RKO (cell line): ENCODE results near the gene CAMK2A.
A peak's percentile ranks its signal among the peaks of the same experiment; 100 is the strongest.

Experiments used
- DNase-seq: peaks from one replicate; pipeline ENCODE4 v3.0.0-alpha.2; 2016; ENCODE audit warnings: low spot score

Gene CAMK2A

DNA sequence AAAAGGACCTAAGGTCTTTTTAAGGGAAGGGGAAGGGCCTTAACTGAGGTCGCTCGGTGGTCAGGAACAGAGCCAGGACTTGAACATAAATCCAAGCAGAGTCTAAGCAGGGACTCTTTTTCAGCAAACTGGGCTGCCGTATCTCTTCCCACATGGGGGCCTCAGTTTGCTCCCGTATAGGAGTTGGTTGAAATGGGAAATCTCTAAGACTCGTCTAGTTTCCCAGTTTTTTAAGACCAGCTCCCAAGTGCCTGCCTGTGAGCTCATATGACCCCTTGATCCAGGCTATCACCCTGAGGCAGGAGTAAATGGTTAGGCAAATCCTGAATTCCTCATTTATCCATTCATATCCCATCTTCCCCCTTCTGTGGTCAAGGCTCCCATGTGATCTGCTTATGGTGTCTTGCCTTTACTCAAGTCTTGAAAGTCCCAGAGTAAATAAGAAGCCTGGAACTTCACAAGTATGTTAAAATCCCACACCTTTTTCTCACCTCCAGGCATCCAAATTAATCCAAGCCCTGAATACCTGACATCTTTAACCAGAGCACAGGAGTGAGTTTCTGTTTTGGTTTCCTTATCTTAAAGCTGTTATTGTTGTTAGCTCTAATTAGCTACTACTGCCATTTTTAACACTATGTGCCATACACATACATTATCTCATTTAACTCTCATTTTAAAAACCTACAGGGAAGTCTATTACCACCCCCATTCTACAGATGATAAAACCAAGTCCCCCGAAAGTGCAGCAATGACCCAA is 10.2 kb upstream of the CAMK2A start:
- DNase-seq = no peak

GRCh38 chr5:150298701-150299451 is 9.3 kb upstream of the CAMK2A start:
- DNase-seq = peak; percentile 39

GRCh38 chr5:150297934-150298595 is 8.5 kb upstream of the CAMK2A start:
- DNase-seq = no peak

GRCh38 chr5:150297236-150297890 is 7.8 kb upstream of the CAMK2A start:
- DNase-seq = no peak

GRCh38 chr5:150296496-150296895 is 6.9 kb upstream of the CAMK2A start:
- DNase-seq = no peak

DNA sequence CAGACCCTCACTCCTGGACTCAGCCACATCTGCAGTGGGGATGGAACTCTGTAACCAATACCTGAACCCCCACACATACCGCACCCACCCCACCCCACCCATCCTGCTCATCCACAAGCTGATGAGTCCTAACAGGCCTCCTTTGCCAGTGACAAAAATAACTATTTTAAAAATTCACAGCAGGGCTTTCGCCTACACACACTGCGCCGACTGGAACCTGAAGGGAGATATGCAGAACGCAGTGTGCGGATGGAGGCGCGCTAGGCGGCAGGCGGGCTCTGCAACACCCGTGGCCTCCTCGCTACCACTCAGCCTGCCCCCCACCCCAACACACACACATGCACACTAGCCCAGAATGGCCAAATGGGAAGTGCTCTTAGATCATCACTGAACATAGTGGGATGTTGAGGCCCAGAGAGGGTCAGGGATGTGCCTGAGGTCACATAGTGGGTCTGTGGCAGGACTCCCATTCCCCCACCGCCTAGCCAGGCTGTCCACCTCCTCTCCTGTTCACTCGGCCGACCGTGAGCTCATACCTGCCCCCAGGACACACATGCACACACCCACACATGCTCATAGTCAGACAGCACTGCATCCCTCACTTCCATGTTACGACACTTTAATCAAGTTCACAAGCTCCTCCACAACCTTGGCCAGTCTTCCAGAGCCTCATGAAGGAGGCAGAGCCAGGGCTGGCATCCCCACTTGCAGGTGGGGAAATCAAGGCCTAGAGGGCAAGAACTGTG is 6.3 kb upstream of the CAMK2A start:
- no peak for DNase-seq

GRCh38 chr5:150295172-150295634 is 5.6 kb upstream of the CAMK2A start:
- DNase-seq = no peak

DNA sequence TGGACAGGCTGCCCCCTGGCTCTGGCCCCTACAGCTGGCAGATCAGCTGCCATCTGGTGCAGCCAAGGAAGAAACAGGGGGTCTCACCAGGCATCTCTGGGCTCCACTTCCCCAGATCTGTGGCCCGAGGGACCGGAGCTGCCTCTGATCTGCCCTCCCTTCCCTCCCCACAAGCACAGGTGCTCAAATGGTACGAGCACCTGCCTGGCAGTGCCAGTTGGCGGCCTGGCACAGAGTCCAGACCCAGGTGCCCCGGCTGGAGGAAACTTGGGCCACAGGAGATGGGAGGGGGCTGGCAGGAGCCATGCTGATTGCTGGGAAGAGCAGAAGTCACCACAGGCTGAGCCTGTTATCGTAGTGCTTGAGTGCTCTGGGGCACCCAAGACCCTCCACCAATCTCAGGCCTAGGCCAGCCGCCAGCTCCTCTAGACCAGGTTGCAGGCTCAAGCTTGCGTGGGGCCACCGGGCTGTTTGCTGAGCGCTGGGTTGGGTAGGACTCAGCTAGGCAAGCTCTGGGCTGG is 5.0 kb upstream of the CAMK2A start:
- DNase-seq = no peak

DNA sequence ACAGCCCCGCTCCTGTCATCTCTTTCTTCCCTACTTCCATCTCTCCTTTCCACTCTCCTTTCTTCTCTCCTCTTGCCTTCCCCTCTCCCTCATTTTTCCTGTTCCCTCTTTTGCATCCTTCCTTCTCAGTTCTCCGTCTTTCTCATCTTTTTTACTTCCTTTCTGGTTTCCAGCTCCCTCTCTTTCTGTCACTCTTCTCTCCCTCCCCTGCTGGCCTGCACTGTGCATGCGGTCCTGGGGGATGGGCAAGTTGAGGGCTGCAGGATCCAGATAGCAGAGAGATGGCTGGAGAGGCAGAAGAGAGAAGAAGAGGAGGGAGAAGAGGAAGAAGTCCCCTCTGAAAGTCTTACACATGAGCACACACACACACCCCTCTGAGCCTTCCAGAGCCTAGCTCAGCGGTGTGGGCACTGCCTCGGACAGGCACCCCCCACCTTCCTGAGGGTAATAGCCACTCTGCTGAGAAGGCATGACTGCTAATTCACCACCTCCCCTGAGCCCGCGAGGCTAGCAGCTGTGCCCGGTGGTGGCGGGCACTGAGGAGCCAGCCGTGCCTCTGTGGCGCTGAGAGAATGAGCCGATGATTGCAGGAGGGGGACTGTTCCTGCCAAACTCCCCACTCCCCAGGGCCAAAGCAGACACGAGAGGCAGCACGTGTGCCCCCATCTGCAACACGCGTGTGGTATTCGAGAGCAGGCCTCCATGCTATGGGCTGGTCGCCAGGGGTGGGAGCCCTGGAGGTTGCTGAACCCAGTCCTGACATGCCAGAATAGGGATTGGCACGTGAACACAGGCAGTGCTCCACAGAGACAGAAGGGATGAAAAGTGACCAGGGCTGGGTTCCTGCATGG is 3.7 kb upstream of the CAMK2A start:
- DNase-seq = no peak

GRCh38 chr5:150291388-150292385 is 2.1 kb upstream of the CAMK2A start:
- no peak for DNase-seq

GRCh38 chr5:150288791-150289190 is 782 bp downstream of the CAMK2A start:
- DNase-seq = no peak

GRCh38 chr5:150288361-150288760 is 1.2 kb downstream of the CAMK2A start:
- DNase-seq = no peak

DNA sequence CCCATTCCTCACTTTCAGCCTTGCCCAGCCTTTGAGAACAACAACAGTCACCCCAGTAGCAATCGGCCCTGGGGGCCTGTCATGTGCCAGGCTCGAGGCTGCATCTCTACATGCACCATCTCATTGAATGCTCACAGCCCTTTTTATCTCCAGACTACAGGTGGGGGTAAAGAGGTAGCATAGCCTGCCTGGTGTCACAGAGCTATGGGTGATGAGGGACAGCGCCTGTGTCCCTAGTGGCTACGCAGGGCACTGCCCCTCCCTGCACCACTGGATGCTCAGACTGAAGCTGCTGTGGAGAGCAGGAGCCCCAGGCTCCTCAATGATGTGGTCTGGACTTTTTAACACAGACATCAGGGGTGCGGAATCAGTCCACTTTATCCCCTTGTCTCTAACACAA is 2.8 kb downstream of the CAMK2A start:
- peak; percentile 22 for DNase-seq

GRCh38 chr5:150285114-150285513 is 4.5 kb downstream of the CAMK2A start:
- DNase-seq = no peak

- DNase-seq = no peak
Measured at GRCh38 chr5:150284311-150284710, 5.3 kb downstream of the CAMK2A start.

DNA sequence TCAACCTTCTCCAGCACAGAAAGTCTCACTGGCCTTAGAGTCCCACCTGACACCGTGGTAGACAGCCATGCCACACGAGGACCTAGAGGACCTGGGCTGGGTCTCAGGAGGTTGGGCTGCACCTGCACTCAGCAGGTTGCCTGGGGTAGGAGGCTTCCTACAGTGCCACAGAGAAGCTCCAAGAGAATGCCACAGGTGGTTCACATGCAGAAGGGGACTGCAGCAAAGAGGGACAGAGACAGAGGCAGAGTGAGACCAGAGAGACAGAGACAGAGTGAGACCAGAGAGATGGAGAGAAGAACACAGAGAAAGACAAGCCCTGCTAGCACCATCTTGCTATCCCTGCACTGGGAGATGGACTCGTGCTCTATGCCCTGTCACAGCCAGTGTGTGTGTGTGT is 5.7 kb downstream of the CAMK2A start:
- no peak for DNase-seq

GRCh38 chr5:150281987-150282386 is 7.6 kb downstream of the CAMK2A start:
- no peak for DNase-seq

DNA sequence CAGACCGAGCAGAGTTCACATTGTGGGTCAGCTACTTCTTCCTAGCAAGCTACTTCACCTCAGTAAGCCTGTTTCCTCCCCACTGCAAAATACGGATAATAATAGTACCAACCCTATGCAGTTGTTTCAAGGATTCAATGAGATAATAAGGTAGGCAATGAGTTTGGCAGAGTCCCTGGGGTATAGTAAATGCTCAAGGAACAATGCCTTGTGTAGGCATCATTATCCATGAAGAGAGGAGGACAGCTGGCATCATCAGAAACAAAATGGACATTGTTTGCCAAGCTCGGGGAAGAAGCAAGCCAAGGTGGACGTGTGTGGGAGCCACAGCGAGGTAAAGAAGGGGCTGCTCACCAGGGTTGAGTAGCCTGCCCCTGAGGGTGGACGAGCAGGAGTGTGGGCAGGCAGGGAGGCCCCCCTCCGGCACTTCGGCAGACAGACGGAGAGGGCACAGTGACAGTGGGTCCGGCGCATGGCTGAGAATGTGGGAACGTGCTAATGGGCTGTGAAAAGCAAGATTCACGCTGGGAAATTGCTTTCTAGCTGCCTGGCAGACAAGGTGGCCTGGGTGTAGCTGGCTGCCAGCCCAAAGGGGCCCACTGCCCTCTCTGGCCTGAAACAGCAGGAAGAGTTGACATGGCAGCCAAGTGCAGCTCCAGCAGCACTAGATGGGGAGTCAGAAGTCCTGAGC is 10.1 kb downstream of the CAMK2A start:
- DNase-seq = no peak

GRCh38 chr5:150278916-150279315 is 10.7 kb downstream of the CAMK2A start:
- peak; percentile 52 for DNase-seq
